Measurements from ENCODE around the gene IL17RE. TPM values are rescaled to one million over a fixed set of nuclear protein-coding genes. Genes with fewer than 3 reads are reported as not detected.
A peak's percentile ranks its signal among the peaks of the same experiment; 100 is the strongest.

IL17RE gene
- total and polyA plus RNA-seq, 2 of the 13 experiments (the other 11 are each of a cell fraction or from before 2014, with no cell fraction given): 14.5 to 24.1 TPM

DNA sequence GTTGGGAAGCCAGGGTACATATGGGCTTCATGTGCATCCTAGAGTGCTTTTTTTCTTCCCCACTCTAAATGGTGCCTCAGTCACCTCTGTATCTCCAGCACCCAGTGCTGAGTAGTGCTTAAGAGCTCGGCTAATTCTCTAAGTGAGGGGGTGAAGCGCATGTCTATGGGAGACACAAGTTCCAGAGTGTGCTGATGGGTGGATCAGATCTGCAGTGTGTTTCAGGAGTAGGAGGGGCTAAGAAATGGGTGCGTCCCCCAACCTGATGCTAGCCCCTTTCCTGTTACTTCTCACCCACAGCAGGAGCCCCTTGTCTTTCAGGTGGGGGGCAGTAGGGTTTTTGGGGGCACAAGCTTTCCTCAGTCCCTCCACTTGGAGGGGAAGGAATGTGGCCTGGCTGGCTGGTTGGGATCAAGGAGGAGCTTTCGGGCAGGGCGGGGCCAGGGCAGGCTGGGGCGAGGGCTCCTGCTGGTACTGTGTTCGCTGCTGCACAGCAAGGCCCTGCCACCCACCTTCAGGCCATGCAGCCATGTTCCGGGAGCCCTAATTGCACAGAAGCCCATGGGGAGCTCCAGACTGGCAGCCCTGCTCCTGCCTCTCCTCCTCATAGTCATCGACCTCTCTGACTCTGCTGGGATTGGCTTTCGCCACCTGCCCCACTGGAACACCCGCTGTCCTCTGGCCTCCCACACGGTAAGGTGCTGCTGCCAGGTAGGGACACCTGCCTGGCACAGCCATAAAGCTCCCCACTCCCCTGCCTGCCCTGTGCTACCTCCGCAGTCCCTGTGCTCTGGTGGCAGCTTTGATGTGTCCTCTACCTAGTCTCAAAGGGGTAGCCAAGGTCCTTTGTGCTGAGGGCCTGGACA, at the start of gene IL17RE (continued):
- TF ChIP-seq, protein P1, sequence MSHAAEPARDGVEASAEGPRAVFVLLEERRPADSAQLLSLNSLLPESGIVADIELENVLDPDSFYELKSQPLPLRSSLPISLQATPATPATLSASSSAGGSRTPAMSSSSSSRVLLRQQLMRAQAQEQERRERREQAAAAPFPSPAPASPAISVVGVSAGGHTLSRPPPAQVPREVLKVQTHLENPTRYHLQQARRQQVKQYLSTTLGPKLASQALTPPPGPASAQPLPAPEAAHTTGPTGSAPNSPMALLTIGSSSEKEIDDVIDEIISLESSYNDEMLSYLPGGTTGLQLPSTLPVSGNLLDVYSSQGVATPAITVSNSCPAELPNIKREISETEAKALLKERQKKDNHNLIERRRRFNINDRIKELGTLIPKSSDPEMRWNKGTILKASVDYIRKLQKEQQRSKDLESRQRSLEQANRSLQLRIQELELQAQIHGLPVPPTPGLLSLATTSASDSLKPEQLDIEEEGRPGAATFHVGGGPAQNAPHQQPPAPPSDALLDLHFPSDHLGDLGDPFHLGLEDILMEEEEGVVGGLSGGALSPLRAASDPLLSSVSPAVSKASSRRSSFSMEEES (CRISPR knock-in tag; IDR thresholded peaks at IDR 0.05): peak; percentile 58; the same call in 1 of the 2 replicates
- TF ChIP-seq TEAD2 (CRISPR knock-in tag; IDR thresholded peaks at IDR 0.05) (no peak), GLI4 (CRISPR knock-in tag; IDR thresholded peaks at IDR 0.05; ENCODE audit: borderline replicate concordance) (peak; percentile 63; the same call in 1 of the 2 replicates), NFKB2 (CRISPR knock-in tag; IDR thresholded peaks at IDR 0.05; ENCODE audit: borderline replicate concordance) (no peak), ZFP90 (CRISPR knock-in tag; IDR thresholded peaks at IDR 0.05; ENCODE audit: borderline replicate concordance) (no peak), ELF1 (CRISPR knock-in tag; IDR thresholded peaks at IDR 0.05) (no peak), CHD4 (IDR thresholded peaks at IDR 0.05; ENCODE audit: borderline replicate concordance, low read length) (no peak), ZNF816 (CRISPR knock-in tag; IDR thresholded peaks at IDR 0.05; ENCODE audit: borderline replicate concordance) (no peak), NKX3-1 (CRISPR knock-in tag; IDR thresholded peaks at IDR 0.05) (no peak), SALL2 (CRISPR knock-in tag; IDR thresholded peaks at IDR 0.05) (no peak), MYNN (CRISPR knock-in tag; IDR thresholded peaks at IDR 0.05; ENCODE audit: low read depth) (no peak), CBX1 (IDR thresholded peaks at IDR 0.05; ENCODE audit: low read depth) (no peak), TBX2 (CRISPR knock-in tag; IDR thresholded peaks at IDR 0.05; ENCODE audit: borderline replicate concordance) (no peak; the same call in 1 of the 2 replicates)
- TF ChIP-seq, protein P2, sequence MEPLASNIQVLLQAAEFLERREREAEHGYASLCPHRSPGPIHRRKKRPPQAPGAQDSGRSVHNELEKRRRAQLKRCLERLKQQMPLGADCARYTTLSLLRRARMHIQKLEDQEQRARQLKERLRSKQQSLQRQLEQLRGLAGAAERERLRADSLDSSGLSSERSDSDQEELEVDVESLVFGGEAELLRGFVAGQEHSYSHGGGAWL (CRISPR knock-in tag; IDR thresholded peaks at IDR 0.05): peak; percentile 31; the same call in 1 of the 2 replicates
- TF ChIP-seq, protein P3, sequence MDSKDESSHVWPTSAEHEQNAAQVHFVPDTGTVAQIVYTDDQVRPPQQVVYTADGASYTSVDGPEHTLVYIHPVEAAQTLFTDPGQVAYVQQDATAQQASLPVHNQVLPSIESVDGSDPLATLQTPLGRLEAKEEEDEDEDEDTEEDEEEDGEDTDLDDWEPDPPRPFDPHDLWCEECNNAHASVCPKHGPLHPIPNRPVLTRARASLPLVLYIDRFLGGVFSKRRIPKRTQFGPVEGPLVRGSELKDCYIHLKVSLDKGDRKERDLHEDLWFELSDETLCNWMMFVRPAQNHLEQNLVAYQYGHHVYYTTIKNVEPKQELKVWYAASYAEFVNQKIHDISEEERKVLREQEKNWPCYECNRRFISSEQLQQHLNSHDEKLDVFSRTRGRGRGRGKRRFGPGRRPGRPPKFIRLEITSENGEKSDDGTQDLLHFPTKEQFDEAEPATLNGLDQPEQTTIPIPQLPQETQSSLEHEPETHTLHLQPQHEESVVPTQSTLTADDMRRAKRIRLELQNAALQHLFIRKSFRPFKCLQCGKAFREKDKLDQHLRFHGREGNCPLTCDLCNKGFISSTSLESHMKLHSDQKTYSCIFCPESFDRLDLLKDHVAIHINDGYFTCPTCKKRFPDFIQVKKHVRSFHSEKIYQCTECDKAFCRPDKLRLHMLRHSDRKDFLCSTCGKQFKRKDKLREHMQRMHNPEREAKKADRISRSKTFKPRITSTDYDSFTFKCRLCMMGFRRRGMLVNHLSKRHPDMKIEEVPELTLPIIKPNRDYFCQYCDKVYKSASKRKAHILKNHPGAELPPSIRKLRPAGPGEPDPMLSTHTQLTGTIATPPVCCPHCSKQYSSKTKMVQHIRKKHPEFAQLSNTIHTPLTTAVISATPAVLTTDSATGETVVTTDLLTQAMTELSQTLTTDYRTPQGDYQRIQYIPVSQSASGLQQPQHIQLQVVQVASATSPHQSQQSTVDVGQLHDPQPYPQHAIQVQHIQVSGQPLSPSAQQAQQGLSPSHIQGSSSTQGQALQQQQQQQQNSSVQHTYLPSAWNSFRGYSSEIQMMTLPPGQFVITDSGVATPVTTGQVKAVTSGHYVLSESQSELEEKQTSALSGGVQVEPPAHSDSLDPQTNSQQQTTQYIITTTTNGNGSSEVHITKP (CRISPR knock-in tag; IDR thresholded peaks at IDR 0.05; ENCODE audit: low read depth): no peak
- TF ChIP-seq, protein P4, sequence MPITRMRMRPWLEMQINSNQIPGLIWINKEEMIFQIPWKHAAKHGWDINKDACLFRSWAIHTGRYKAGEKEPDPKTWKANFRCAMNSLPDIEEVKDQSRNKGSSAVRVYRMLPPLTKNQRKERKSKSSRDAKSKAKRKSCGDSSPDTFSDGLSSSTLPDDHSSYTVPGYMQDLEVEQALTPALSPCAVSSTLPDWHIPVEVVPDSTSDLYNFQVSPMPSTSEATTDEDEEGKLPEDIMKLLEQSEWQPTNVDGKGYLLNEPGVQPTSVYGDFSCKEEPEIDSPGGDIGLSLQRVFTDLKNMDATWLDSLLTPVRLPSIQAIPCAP (CRISPR knock-in tag; IDR thresholded peaks at IDR 0.05; ENCODE audit: low read depth): no peak
- TF ChIP-seq, protein P5, sequence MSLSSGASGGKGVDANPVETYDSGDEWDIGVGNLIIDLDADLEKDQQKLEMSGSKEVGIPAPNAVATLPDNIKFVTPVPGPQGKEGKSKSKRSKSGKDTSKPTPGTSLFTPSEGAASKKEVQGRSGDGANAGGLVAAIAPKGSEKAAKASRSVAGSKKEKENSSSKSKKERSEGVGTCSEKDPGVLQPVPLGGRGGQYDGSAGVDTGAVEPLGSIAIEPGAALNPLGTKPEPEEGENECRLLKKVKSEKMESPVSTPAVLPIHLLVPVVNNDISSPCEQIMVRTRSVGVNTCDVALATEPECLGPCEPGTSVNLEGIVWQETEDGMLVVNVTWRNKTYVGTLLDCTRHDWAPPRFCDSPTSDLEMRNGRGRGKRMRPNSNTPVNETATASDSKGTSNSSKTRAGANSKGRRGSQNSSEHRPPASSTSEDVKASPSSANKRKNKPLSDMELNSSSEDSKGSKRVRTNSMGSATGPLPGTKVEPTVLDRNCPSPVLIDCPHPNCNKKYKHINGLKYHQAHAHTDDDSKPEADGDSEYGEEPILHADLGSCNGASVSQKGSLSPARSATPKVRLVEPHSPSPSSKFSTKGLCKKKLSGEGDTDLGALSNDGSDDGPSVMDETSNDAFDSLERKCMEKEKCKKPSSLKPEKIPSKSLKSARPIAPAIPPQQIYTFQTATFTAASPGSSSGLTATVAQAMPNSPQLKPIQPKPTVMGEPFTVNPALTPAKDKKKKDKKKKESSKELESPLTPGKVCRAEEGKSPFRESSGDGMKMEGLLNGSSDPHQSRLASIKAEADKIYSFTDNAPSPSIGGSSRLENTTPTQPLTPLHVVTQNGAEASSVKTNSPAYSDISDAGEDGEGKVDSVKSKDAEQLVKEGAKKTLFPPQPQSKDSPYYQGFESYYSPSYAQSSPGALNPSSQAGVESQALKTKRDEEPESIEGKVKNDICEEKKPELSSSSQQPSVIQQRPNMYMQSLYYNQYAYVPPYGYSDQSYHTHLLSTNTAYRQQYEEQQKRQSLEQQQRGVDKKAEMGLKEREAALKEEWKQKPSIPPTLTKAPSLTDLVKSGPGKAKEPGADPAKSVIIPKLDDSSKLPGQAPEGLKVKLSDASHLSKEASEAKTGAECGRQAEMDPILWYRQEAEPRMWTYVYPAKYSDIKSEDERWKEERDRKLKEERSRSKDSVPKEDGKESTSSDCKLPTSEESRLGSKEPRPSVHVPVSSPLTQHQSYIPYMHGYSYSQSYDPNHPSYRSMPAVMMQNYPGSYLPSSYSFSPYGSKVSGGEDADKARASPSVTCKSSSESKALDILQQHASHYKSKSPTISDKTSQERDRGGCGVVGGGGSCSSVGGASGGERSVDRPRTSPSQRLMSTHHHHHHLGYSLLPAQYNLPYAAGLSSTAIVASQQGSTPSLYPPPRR (CRISPR knock-in tag; IDR thresholded peaks at IDR 0.05; ENCODE audit: borderline replicate concordance): no peak

All from HepG2 (cell line).